HCT116 (cell line): ENCODE data around the gene TTC6. TPM values are rescaled to one million over a fixed set of nuclear protein-coding genes. Genes with fewer than 3 reads are reported as not detected.

Experiments
- ATAC-seq: fragments of 200-7000 bp; cut with Tn5 transposase; 2 replicates; pipeline ENCODE4 v1.9.1; 2020; ENCODE audit warnings: mild to moderate bottlenecking, moderate library complexity
- BruUV-seq: library from RNA; stranded (reverse); fragments of 400-500 nt; replicated peaks from 2 replicates; lab custom pipeline; 2021; lab: Mats Ljungman, UMichigan
- CTCF ChIA-PET: fragments of 300-600 bp; sonication (Branson Sonifier 250); formaldehyde crosslinking; loops from one replicate; lab custom pipeline; 2021; ENCODE audit warnings: antibody characterized with exemption; lab: Charles Lee
- POLR2A ChIA-PET: fragments of 300-600, 350-600 bp; sonication (Branson Sonifier 250); formaldehyde crosslinking; loops from one replicate; lab custom pipeline; 2021; ENCODE audit warnings: antibody characterized with exemption; lab: Charles Lee
- RAD21 ChIA-PET, 2 experiments: fragments of 300-600 bp; sonication (Branson Sonifier 250); formaldehyde crosslinking; loops; one replicate each; lab custom pipeline; 2023; ENCODE audit warnings: low total read pairs in 2 of 2; ENCODE audit not compliant: uncharacterized antibody in 2 of 2, unreplicated experiment in 2 of 2, low non-redundant PET in 1 of 2; lab: Charles Lee
- DNase-seq: peaks from one replicate; pipeline ENCODE4 v3.0.0-alpha.2; 2010; ENCODE audit warnings: low read depth, low spot score
- H2AFZ ChIP-seq: fragments of 200-600 bp; shearing (Covaris generic), sonication (generic); 2 replicates; pipeline ENCODE4 v1.6.1; 2017; ENCODE audit warnings: low read depth, mixed run types, mixed read lengths, antibody characterized with exemption, low read length; ENCODE audit not compliant: poor library complexity, severe bottlenecking
- H3K27ac ChIP-seq: 2 replicates; pipeline ENCODE4 v1.5.1; 2012; ENCODE audit warnings: low read depth, low read length
- H3K27me3 ChIP-seq: fragments of 200-600 bp; sonication (generic); 2 replicates; pipeline ENCODE4 v1.6.1; 2016; ENCODE audit warnings: mixed run types, low read length, mixed read lengths; ENCODE audit not compliant: insufficient read depth
- H3K36me3 ChIP-seq, 2 experiments: fragments of 200-500 bp in 1 of 2; fragments of 200-600 bp in 1 of 2; sonication (Bioruptor generic) in 1 of 2; sonication (generic) in 1 of 2; 2 replicates each; pipeline versions ENCODE4 v1.5.1 to v1.6.1; 2014 to 2016; ENCODE audit warnings: low read length in 2 of 2, inconsistent platforms in 1 of 2, mixed read lengths in 1 of 2, mixed run types in 1 of 2; ENCODE audit not compliant: insufficient read depth in 2 of 2, control insufficient read depth in 1 of 2
- H3K4me1 ChIP-seq, 2 experiments: fragments of 200-600 bp in 1 of 2; sonication (generic) in 1 of 2; 2 replicates each; pipeline versions ENCODE4 v1.5.1 to v1.6.1; 2012 to 2017; ENCODE audit warnings: low read length in 2 of 2, inconsistent platforms in 1 of 2, mild to moderate bottlenecking in 1 of 2, mixed read lengths in 1 of 2, mixed run types in 1 of 2, moderate library complexity in 1 of 2; ENCODE audit not compliant: insufficient read depth in 2 of 2, control insufficient read depth in 1 of 2
- H3K4me2 ChIP-seq: fragments of 200-600 bp; sonication (generic); 2 replicates; pipeline ENCODE4 v1.6.1; 2017; ENCODE audit warnings: mixed run types, low read length, mixed read lengths
- H3K4me3 ChIP-seq, 2 experiments: fragments of 200-600 bp in 1 of 2; sonication (generic) in 1 of 2; replicated peaks in 1 of 2; 2 replicates each; pipeline ENCODE4 v1.5.1; 2011 to 2016; ENCODE audit warnings: low read length in 2 of 2, control low read depth in 1 of 2, low read depth in 1 of 2, mild to moderate bottlenecking in 1 of 2, mixed read lengths in 1 of 2, mixed run types in 1 of 2
- H3K79me2 ChIP-seq: fragments of 200-600 bp; sonication (generic); 2 replicates; pipeline ENCODE4 v1.6.1; 2017; ENCODE audit warnings: mild to moderate bottlenecking, mixed run types, low read length, moderate library complexity, mixed read lengths; ENCODE audit not compliant: insufficient read depth
- H3K9ac ChIP-seq: fragments of 200-600 bp; sonication (generic); 2 replicates; pipeline ENCODE4 v1.6.1; 2016; ENCODE audit warnings: low read length, mixed read lengths
- H3K9me2 ChIP-seq: fragments of 200-600 bp; sonication (generic), shearing (Covaris generic); 2 replicates; pipeline ENCODE4 v1.6.1; 2017; ENCODE audit warnings: mixed run types, mild to moderate bottlenecking, moderate library complexity; ENCODE audit not compliant: insufficient read depth
- H3K9me3 ChIP-seq, 2 experiments: fragments of 200-500 bp in 1 of 2; fragments of 200-600 bp in 1 of 2; sonication (Bioruptor generic) in 1 of 2; sonication (generic) in 1 of 2; 2 replicates each; pipeline ENCODE4 v1.6.1; 2014 to 2017; ENCODE audit warnings: low read length in 2 of 2, mixed read lengths in 2 of 2, inconsistent platforms in 1 of 2, low read depth in 1 of 2, mild to moderate bottlenecking in 1 of 2, mixed run types in 1 of 2, moderate library complexity in 1 of 2; ENCODE audit not compliant: control insufficient read depth in 1 of 2, insufficient read depth in 1 of 2
- H4K20me1 ChIP-seq: fragments of 200-600 bp; sonication (generic), shearing (Covaris generic); 2 replicates; pipeline ENCODE4 v1.6.1; 2017; ENCODE audit warnings: mixed run types, mild to moderate bottlenecking, moderate library complexity; ENCODE audit not compliant: insufficient read depth
- CEBPB ChIP-seq: IDR thresholded peaks from 2 replicates; pipeline ENCODE4 v1.6.1; 2012; ENCODE audit warnings: low read depth
- CTCF ChIP-seq, 3 experiments: fragments of 200-600 bp in 1 of 3; sonication (generic) in 1 of 3; IDR thresholded peaks in 2 of 3; conservative IDR thresholded peaks in 1 of 3; 2 replicates each; pipeline ENCODE4 v1.5.1; 2012 to 2017; ENCODE audit warnings: low read depth in 2 of 3, low read length in 2 of 3, antibody characterized with exemption in 1 of 3, borderline replicate concordance in 1 of 3, control low read depth in 1 of 3, mild to moderate bottlenecking in 1 of 3, mixed read lengths in 1 of 3, mixed run types in 1 of 3, moderate library complexity in 1 of 3; ENCODE audit not compliant: insufficient read depth in 1 of 3
- POLR2A ChIP-seq: IDR thresholded peaks from 2 replicates; pipeline ENCODE4 v1.7.0; 2011; ENCODE audit warnings: borderline replicate concordance; ENCODE audit not compliant: insufficient read depth, insufficient read length; ENCODE audit errors: extremely low read depth
- POLR2AphosphoS5 ChIP-seq: IDR thresholded peaks from 2 replicates; pipeline ENCODE4 v1.6.1; 2011; ENCODE audit warnings: mild to moderate bottlenecking, low read depth, low read length, moderate library complexity
- RAD21 ChIP-seq: IDR thresholded peaks from 2 replicates; pipeline ENCODE4 v1.6.1; 2012; ENCODE audit warnings: low read depth, mild to moderate bottlenecking
- SP1 ChIP-seq: IDR thresholded peaks from 2 replicates; pipeline ENCODE4 v1.6.1; 2012; ENCODE audit warnings: low read depth
- SRF ChIP-seq: IDR thresholded peaks from 2 replicates; pipeline ENCODE4 v1.6.1; 2012; ENCODE audit warnings: low read depth
- YY1 ChIP-seq: IDR thresholded peaks from 2 replicates; pipeline ENCODE4 v1.6.1; 2011; ENCODE audit warnings: low read length, low read depth, moderate library complexity, mild to moderate bottlenecking; ENCODE audit not compliant: insufficient replicate concordance; ENCODE audit errors: extremely low read depth
- intact Hi-C: fragments of 100-400 bp; cut with micrococcal nuclease; formaldehyde crosslinking; loops from 2 replicates; pipeline ENCODE4 v1.10.0; 2022
- total RNA-seq: library from RNA; stranded (reverse); gene quantifications from one replicate; pipeline ENCODE4 v1.2.1, GENCODE V29; 2021; ENCODE audit not compliant: unreplicated experiment

TTC6 gene
- total RNA-seq, 1 experiment from 2014 or later: 0.10 TPM

DNA sequence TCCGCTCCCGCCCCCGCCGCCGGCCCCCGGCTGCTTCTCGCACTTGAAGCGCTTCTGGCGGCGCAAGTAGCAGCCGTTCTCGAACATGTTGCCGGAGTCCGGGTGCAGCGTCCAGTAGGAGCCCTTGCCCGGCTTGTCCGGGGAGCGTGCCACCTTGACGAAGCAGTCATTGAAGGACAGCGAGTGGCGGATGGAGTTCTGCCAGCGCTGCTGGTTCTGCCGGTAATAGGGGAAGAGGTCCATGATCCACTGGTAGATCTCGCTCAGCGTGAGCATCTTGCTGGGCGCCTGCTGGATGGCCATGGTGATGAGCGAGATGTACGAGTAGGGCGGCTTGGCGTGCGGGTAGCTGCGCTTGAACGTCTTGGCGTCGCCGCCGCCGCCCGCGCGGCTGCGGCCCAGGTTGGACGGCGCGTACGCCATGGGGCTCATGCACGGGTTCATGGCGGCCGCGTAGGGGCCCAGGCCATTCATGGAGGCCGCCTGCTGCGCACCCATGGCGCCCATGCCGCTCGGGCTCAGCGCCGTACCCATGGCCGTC is 3.4 kb upstream of the TTC6 start:
- Histone ChIP-seq H3K9ac (no peak overlapping the region), H2AFZ (no peak overlapping the region), H4K20me1 (no peaks in the 10 kb centered on the region), H3K4me2 (no peak overlapping the region), H3K4me1 (peaks cover 5 to 20% of the 10 kb centered on the region in 2 experiments), H3K27me3 (no peaks in the 10 kb centered on the region), H3K27ac (no peak overlapping the region), H3K36me3 (no peaks in the 10 kb centered on the region), H3K9me2 (no peaks in the 10 kb centered on the region), H3K9me3 (no peaks in the 10 kb centered on the region), H3K4me3 (no peak overlapping the region), H3K79me2 (no peaks in the 10 kb centered on the region)
- no peak for ATAC-seq
- CTCF ChIA-PET: no interaction called here
- no TSS peak for BruUV-seq
- DNase-seq: no peak
- intact Hi-C loops: no loop called here
- TF ChIP-seq POLR2AphosphoS5 (no peak), YY1 (no peak), POLR2A (no peak), SRF (no peak), RAD21 (no peak), CEBPB (no peak), SP1 (no peak), CTCF (IDR thresholded peaks at IDR 0.05 in 2 of 3, conservative IDR thresholded peaks at IDR 0.05 in 1 of 3; ENCODE audit: borderline replicate concordance in 1 of 3, insufficient read depth in 1 of 3, low read depth in 2 of 3, low read length in 2 of 3) (no peak)
- POLR2A ChIA-PET: no interaction called here
- RAD21 ChIA-PET: no interaction called here
